B cell (primary cell): ENCODE data around the gene CCDC182.

ENCODE experiments used
- CTCF ChIP-seq: fragments of 200-600 bp; IDR thresholded peaks from one replicate; pipeline ENCODE4 v1.8.0; 2022; ENCODE audit warnings: antibody characterized with exemption, mild to moderate bottlenecking
- EZH2 ChIP-seq: IDR thresholded peaks from 2 replicates; pipeline ENCODE4 v1.6.1; 2012; ENCODE audit warnings: borderline replicate concordance, low read depth, mild to moderate bottlenecking, moderate library complexity, low read length; ENCODE audit not compliant: insufficient read depth, poor library complexity, severe bottlenecking

- TF ChIP-seq CTCF (no peak), EZH2 (no peak)
These were observed 5.8 kb upstream of the CCDC182 start for GRCh38 chr17:57750895-57751294.
